Measurements from ENCODE around the gene RAB36.

- TF ChIP-seq EZH2 (IDR thresholded peaks at IDR 0.05; ENCODE audit: borderline replicate concordance, low read depth, low read length, severe bottlenecking), result no peak
- no peak for TF ChIP-seq CTCF (IDR thresholded peaks at IDR 0.05; ENCODE audit: borderline replicate concordance, extremely low read depth, low read length, poor library complexity, severe bottlenecking)
These were observed 13.3 kb upstream of the RAB36 start for GRCh38 chr22:23131931-23132330.
